ENCODE measurements around the gene HELT.

The HELT gene

GRCh38 chr4:185003596-185004351, 14.5 kb upstream of the HELT start:
- no peak for DNase-seq (ENCODE audit: low read depth)

GRCh38 chr4:185004562-185005218, 13.6 kb upstream of the HELT start:
- DNase-seq (ENCODE audit: low read depth) = no peak

- peak; percentile 73 for DNase-seq (ENCODE audit: low read depth)
These were observed 13.0 kb upstream of the HELT start for GRCh38 chr4:185005219-185005819.

DNA sequence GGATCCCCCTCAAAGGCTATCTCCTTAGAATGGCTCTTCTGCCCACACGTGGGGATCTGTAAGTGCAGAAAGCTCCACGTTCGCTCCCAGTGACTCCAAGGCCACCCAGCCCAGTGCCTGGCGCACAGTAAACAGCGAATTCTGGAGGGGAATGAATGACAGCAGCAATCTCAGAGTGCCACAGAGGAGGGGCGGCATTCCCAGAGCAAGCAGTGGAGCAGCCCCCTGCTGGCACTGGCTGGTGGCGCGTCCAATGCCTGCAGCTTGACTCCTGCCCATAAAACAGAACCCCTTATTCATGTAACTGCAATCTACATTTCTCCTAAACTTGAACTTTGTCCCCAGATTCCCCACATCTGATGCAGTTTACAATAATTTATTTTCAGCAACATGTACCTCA, 6.9 kb upstream of the HELT start:
- DNase-seq (ENCODE audit: low read depth) = no peak

GRCh38 chr4:185013417-185014125, 4.7 kb upstream of the HELT start:
- DNase-seq (ENCODE audit: low read depth) = no peak

- no peak for DNase-seq (ENCODE audit: low read depth)
These were observed 3.2 kb upstream of the HELT start for GRCh38 chr4:185015108-185015507.

DNA sequence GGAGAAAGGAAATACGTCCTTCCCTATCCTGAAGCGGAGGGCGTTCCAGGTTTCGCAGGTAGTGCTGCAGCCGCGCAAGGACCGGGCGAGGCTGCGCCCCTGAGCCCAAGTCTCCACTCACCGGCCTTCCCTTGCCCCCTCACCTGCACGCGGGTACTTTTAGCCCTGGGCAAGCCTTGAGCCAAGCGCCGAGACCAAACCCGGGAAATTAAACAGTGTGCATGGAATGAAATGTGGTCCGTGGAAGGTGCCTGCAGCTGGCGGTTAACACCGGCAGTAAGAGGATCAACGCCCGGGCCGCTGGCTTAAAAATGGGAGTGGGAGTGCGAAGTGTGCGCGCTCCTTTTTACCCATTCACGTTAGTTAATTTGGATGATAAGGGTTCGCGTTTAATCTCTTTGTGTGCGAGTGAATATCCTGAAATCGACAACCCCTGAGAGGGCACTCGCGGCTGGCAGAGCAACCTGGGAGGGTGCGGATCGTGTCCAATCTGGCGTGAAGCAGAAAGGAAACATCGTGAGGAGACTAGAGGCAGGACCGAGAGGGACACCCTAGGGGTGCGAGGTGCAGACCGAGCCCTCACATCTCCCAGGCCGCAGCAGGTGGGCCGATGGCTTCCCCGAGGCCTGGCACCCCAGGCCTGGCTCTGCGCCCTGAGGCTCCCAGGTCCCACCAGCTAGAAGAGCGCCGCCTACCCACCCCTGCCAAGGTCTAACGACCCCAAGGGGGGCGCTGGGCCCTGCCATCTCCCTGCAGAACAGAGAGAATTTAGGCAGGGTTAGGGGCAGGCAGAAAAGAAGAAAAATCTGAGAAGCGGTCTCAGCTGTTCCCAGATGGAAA, 2.0 kb upstream of the HELT start:
- no peak for DNase-seq (ENCODE audit: low read depth)

- DNase-seq (ENCODE audit: low read depth) = no peak
These were observed 1.1 kb upstream of the HELT start for GRCh38 chr4:185016946-185017758.

DNA sequence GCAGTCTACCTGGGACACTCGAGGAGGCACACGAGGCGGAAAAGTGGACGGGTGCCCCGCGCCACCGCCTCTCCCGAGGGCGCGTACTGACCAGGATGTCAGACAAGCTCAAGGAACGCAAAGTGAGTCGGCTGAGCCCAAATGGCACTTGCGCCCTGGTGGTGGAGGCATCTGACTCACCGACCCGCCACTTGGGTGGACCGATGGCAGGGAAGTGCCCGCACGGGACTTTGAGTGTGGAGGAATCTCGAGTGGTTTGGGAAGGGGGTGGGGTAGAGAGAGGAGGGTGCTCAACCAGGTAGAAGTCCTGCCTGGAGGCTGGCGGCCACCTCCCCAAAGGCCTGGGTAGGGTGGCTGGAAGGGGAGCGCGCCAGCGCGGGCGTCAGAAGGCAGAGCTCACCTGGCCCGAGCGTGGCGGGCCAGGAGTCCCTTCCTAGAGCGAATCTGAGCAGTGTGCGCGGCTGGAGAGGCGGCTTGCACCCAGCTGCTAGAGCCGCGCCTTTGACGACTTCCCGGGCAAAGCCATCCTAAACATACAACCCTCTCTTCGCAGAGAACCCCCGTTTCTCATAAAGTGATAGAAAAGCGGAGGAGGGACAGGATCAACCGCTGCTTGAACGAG, 655 bp downstream of the HELT start:
- DNase-seq (ENCODE audit: low read depth) = no peak

GRCh38 chr4:185019456-185020292, 1.4 kb downstream of the HELT start:
- DNase-seq (ENCODE audit: low read depth) = no peak

DNA sequence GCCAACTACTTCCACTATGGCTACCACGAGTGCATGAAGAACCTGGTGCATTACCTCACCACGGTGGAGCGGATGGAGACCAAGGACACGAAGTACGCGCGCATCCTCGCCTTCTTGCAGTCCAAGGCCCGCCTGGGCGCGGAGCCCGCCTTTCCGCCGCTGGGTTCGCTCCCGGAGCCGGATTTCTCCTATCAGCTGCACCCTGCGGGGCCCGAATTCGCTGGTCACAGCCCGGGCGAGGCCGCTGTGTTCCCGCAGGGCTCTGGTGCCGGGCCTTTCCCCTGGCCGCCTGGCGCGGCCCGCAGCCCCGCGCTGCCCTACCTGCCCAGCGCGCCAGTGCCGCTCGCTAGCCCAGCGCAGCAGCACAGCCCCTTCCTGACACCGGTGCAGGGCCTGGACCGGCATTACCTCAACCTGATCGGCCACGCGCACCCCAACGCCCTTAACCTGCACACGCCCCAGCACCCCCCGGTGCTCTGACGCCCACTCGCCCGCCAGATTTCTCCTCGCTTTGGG, 2.1 kb downstream of the HELT start:
- no peak for DNase-seq (ENCODE audit: low read depth)

DNA sequence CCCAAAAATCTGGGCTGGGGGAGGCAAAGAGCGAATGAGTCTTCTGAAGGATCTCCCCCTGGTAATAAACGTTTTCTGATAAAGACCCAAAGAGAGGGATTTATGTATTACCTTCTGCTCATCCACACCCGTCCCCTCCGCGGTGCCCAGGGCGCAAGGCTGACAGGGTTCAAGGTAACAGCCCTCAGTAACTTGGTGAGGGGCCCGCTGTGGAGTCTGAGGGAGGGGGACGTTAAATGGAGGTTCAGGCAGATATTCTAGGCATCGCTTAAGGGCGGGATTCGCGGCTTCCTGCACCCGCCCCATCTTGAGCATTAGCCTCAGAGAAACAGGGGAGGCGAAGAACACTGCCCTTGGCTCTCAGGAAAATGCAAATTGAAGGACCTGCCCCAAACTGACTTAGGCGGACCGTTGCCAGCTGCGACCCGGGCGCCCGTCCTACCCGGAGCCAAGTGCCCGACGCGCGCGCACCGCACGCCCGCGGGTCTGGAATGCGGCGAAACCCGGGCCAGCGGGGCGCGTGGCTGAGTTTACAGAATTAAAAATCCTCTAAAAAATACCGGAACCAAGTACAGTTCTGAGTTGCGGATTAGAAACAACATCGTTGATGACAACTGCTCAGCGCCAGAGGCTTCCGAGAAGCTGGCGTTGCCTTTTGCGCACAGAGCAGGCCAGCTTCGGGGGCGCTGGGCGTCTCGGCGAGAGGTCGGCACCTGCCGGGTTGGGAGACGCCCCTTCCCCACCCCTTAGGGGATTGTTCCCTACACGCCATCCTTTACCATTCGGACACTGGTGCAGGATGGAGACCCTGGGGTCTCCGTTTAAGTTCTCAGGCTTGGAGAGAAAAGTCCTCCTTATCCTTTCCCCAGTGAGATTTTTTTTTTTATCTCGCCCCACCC, 2.8 kb downstream of the HELT start:
- DNase-seq (ENCODE audit: low read depth) = no peak

- DNase-seq (ENCODE audit: low read depth) = no peak
These were observed 5.2 kb downstream of the HELT start for GRCh38 chr4:185023471-185023870.

DNA sequence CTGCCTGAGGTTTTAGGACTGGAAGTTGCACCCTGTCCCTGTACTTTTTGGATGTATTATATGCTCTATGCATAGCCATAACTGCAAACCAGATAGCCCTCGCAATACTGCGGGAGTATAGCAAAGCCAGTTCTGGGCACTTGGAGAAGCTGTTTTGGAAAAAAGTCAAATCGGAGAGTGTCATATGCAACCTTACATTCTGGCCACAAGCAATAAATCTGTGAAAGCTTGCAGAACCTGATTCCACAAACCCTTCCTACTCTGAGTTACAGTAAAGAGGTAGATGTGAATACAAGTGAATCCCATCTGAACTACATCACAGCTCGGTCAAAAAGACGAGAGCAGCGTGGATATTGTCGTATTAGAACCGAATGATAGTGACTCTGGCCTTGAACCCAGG, 10.3 kb downstream of the HELT start:
- DNase-seq (ENCODE audit: low read depth) = no peak

DNA sequence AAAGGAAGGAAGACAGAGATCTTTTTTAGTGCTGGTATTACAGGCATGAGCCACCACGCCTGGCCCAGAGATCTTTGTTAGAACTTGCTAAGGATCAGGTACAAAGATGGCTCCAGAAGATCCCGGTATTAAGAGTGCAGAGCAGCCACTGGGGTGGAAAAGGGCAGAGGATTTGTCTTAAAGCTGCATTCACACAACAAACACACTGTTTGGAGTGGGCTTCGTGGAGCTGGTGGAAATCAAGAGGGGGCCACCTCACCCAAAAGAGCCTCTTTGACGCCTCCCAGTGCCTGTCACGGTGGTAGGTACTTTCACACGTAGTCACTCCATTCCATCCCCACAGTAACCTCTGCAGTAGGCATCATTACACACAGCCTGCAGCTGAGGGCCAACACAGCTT, 13.3 kb downstream of the HELT start:
- DNase-seq (ENCODE audit: low read depth) = no peak

GRCh38 chr4:185033072-185033471, 14.8 kb downstream of the HELT start:
- no peak for DNase-seq (ENCODE audit: low read depth)

GRCh38 chr4:185033950-185034349, 15.7 kb downstream of the HELT start:
- DNase-seq (ENCODE audit: low read depth) = no peak

GRCh38 chr4:185035284-185035683, 17.0 kb downstream of the HELT start:
- no peak for DNase-seq (ENCODE audit: low read depth)
